ENCODE results near the gene TNS3.

GRCh38 chr7:47577321-47577919 is 4.5 kb downstream of the TNS3 start:
- TF ChIP-seq, protein P1, sequence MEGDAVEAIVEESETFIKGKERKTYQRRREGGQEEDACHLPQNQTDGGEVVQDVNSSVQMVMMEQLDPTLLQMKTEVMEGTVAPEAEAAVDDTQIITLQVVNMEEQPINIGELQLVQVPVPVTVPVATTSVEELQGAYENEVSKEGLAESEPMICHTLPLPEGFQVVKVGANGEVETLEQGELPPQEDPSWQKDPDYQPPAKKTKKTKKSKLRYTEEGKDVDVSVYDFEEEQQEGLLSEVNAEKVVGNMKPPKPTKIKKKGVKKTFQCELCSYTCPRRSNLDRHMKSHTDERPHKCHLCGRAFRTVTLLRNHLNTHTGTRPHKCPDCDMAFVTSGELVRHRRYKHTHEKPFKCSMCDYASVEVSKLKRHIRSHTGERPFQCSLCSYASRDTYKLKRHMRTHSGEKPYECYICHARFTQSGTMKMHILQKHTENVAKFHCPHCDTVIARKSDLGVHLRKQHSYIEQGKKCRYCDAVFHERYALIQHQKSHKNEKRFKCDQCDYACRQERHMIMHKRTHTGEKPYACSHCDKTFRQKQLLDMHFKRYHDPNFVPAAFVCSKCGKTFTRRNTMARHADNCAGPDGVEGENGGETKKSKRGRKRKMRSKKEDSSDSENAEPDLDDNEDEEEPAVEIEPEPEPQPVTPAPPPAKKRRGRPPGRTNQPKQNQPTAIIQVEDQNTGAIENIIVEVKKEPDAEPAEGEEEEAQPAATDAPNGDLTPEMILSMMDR (IDR thresholded peaks at IDR 0.05; ENCODE audit: insufficient read depth, low read depth, low read length): no peak
- no peak for TF ChIP-seq EZH2 (IDR thresholded peaks at IDR 0.05; ENCODE audit: insufficient read depth, low read length)
